Osteoblast (primary cell): ENCODE measurements around the gene RELN. TPM values are rescaled to one million over a fixed set of nuclear protein-coding genes. Genes with fewer than 3 reads are reported as not detected.

Experiments used
- DNase-seq: peaks from one replicate; pipeline ENCODE4 v3.0.0; 2011; ENCODE audit warnings: low spot score, mixed read lengths; ENCODE audit not compliant: insufficient read length; ENCODE audit errors: missing footprints
- H2AFZ ChIP-seq: 2 replicates; pipeline ENCODE4 v1.6.0; 2011; ENCODE audit warnings: mild to moderate bottlenecking, low read length
- H3K27ac ChIP-seq: 2 replicates; pipeline ENCODE4 v1.5.1; 2011; ENCODE audit warnings: mild to moderate bottlenecking, low read depth, low read length, moderate library complexity
- H3K27me3 ChIP-seq: 2 replicates; pipeline ENCODE4 v1.6.0; 2012; ENCODE audit warnings: mild to moderate bottlenecking, control low read depth, inconsistent platforms, low read length, moderate library complexity; ENCODE audit not compliant: insufficient read depth
- H3K36me3 ChIP-seq: 2 replicates; pipeline ENCODE4 v1.5.1; 2011; ENCODE audit warnings: mild to moderate bottlenecking, low read length, control low read depth, moderate library complexity; ENCODE audit not compliant: insufficient read depth
- H3K4me1 ChIP-seq: 2 replicates; pipeline ENCODE4 v1.5.1; 2011; ENCODE audit warnings: mild to moderate bottlenecking, low read length, control low read depth, moderate library complexity; ENCODE audit not compliant: insufficient read depth
- H3K4me2 ChIP-seq: 2 replicates; pipeline ENCODE4 v1.6.0; 2011; ENCODE audit warnings: mild to moderate bottlenecking, low read length; ENCODE audit not compliant: insufficient read depth
- H3K4me3 ChIP-seq: fragments of 200-600 bp; sonication (generic); 3 replicates; pipeline ENCODE4 v1.5.1; 2012; ENCODE audit warnings: mild to moderate bottlenecking, low read length, inconsistent platforms; ENCODE audit not compliant: insufficient read depth
- H3K79me2 ChIP-seq: 2 replicates; pipeline ENCODE4 v1.6.0; 2012; ENCODE audit warnings: mild to moderate bottlenecking, low read length, control low read depth, inconsistent platforms; ENCODE audit not compliant: insufficient read depth
- H3K9me3 ChIP-seq: 2 replicates; pipeline ENCODE4 v1.5.1; 2011; ENCODE audit warnings: low read depth, low read length, control low read depth
- H4K20me1 ChIP-seq: 2 replicates; pipeline ENCODE4 v1.6.0; 2012; ENCODE audit warnings: mild to moderate bottlenecking, low read length, control low read depth; ENCODE audit not compliant: insufficient read depth
- total RNA-seq: library from RNA; depleted of rRNA; stranded (reverse); fragments of >200 nt; gene quantifications from 2 replicates; pipeline ENCODE4 v1.2.3, GENCODE V29; 2012
- TF ChIP-seq, protein P1 (sequence below): IDR thresholded peaks from 2 replicates; pipeline ENCODE4 v1.5.1; 2011; ENCODE audit warnings: mild to moderate bottlenecking, low read depth, low read length, moderate library complexity; ENCODE audit errors: extremely low read depth

The RELN gene
- total RNA-seq, 1 donor: 0.36 TPM

DNA sequence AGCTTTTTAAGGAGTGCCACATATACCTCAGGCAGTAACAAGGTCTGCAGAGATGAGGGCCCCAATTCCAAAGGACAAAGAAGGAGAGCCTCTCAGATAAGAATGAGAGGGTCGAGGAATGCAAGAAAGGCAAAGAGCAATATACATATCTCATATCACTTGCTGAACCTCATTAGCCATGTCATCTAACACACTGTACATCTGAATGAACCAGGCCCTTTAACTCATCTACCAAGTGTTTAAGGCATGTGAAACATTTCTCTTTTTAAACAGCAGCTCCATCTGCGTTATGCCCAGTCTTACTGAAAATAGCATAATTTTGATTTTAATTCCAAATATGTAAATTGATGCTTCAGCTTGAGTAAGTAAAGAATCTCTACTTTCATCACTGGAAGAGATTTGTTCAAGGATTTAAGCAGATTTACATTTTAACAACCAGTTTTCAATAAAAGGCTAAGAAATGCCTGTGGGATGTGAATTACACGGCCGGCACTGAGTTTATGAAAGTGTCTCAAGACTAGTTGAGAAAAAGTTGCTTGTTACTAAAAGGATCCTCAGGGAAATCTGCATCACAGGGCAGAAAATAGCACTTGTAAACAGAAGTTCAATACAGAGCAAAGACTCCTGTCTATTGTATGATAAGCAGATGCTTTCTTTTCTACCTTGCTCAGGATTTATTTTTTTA, 419.7 kb downstream of the RELN start:
- TF ChIP-seq, protein P1, sequence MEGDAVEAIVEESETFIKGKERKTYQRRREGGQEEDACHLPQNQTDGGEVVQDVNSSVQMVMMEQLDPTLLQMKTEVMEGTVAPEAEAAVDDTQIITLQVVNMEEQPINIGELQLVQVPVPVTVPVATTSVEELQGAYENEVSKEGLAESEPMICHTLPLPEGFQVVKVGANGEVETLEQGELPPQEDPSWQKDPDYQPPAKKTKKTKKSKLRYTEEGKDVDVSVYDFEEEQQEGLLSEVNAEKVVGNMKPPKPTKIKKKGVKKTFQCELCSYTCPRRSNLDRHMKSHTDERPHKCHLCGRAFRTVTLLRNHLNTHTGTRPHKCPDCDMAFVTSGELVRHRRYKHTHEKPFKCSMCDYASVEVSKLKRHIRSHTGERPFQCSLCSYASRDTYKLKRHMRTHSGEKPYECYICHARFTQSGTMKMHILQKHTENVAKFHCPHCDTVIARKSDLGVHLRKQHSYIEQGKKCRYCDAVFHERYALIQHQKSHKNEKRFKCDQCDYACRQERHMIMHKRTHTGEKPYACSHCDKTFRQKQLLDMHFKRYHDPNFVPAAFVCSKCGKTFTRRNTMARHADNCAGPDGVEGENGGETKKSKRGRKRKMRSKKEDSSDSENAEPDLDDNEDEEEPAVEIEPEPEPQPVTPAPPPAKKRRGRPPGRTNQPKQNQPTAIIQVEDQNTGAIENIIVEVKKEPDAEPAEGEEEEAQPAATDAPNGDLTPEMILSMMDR: no peak
- peaks cover 2% of the 10 kb centered on the region for H3K27me3 ChIP-seq
- DNase-seq: no peak

DNA sequence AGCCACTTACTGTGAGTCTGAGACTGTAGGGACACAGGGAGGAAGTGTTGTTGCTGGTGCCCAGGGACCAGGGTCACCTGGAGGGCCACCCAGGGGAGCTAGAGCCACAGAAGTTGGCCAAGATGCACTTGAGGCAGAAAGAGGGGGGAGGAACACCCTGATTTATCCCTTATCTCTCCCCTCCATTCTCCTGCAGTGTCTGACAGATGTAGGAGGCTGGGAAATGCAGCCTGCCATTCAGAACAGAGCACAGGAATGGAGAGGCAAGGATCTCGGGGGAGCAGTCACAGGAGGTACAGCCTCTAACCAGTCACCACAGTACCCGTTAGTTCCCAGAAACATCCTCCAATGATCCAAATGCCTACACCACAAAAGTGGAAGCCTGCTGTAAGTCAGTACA, 425.0 kb downstream of the RELN start:
- DNase-seq: no peak
- H3K79me2 ChIP-seq: no peaks in the 10 kb centered on the region
- no peak overlapping the region for H2AFZ ChIP-seq
- no peak overlapping the region for H3K4me2 ChIP-seq
- no peak overlapping the region for H3K27ac ChIP-seq
- H4K20me1 ChIP-seq: no peaks in the 10 kb centered on the region
- H3K27me3 ChIP-seq: no peaks in the 10 kb centered on the region
- no peaks in the 10 kb centered on the region for H3K9me3 ChIP-seq
- no peaks in the 10 kb centered on the region for H3K4me1 ChIP-seq
- TF ChIP-seq, protein P1: no peak
- H3K36me3 ChIP-seq: no peaks in the 10 kb centered on the region
- no peak overlapping the region for H3K4me3 ChIP-seq

More for the DNA sequence above, 419.7 kb downstream of the RELN start:
- Histone ChIP-seq H3K4me1 (no peaks in the 10 kb centered on the region), H4K20me1 (no peaks in the 10 kb centered on the region), H3K4me2 (no peak overlapping the region), H2AFZ (no peak overlapping the region), H3K36me3 (no peaks in the 10 kb centered on the region), H3K27ac (no peak overlapping the region), H3K79me2 (no peaks in the 10 kb centered on the region), H3K9me3 (no peaks in the 10 kb centered on the region), H3K4me3 (no peak overlapping the region)

DNA sequence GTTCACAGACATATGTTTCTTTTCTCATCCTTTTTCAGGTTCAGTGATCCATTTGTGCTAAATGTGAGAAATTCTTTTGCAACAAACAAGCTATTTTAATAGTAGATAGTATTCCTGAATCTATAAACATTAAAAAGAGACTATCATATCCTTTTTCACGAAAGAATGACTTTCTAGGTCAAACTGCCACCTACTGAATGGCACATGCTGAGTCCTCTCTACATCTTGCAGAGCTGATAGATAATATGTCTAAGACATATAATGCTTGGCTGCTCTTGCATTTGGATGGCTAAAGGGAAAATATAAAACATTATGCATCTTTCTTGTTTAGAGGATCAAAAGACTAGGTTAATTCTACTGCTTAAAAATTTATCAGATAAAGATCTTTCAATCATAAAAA, 429.3 kb downstream of the RELN start:
- no peaks in the 10 kb centered on the region for H3K4me1 ChIP-seq
- TF ChIP-seq, protein P1: no peak
- H3K27me3 ChIP-seq: peaks cover 4% of the 10 kb centered on the region
- no peaks in the 10 kb centered on the region for H3K36me3 ChIP-seq
- H3K4me2 ChIP-seq: no peak overlapping the region
- DNase-seq: no peak
- no peaks in the 10 kb centered on the region for H3K9me3 ChIP-seq
- H3K79me2 ChIP-seq: no peaks in the 10 kb centered on the region
- H3K4me3 ChIP-seq: no peak overlapping the region
- H4K20me1 ChIP-seq: no peaks in the 10 kb centered on the region
- H3K27ac ChIP-seq: no peak overlapping the region
- H2AFZ ChIP-seq: no peak overlapping the region

DNA sequence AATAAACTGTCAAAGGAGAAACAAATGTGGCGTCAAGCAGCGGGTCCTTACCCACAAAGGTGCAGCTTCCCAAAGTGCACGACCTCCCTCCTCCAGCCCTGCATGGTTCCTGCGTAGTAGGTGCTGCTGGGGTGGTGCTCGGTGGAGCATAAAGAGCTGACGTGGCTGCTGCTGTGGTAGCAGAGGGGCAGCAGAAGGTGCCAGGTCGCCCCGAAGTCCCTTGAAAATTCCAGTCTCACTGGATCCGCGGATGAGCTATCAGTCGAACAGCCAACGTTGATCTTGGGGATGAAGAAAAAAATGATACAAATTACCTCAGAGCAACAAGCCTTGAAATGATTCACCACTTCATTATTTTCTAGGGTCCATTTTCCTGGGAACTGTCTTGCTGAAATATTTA, 438.4 kb downstream of the RELN start:
- TF ChIP-seq, protein P1: no peak
- Histone ChIP-seq H3K4me2 (no peak overlapping the region), H3K9me3 (no peaks in the 10 kb centered on the region), H3K4me1 (no peaks in the 10 kb centered on the region), H2AFZ (no peak overlapping the region), H4K20me1 (no peaks in the 10 kb centered on the region), H3K36me3 (no peaks in the 10 kb centered on the region), H3K79me2 (no peaks in the 10 kb centered on the region), H3K27me3 (no peaks in the 10 kb centered on the region), H3K27ac (no peak overlapping the region), H3K4me3 (no peak overlapping the region)
- no peak for DNase-seq
